CD4-positive, alpha-beta T cell treated with Interleukin-6 for 4 hours (primary cell): ENCODE results near the gene ETFB.

Source experiments
- DNase-seq: peaks from one replicate; pipeline ENCODE4 v3.0.0-alpha.2; 2020; ENCODE audit warnings: mixed read lengths

Gene ETFB

DNA sequence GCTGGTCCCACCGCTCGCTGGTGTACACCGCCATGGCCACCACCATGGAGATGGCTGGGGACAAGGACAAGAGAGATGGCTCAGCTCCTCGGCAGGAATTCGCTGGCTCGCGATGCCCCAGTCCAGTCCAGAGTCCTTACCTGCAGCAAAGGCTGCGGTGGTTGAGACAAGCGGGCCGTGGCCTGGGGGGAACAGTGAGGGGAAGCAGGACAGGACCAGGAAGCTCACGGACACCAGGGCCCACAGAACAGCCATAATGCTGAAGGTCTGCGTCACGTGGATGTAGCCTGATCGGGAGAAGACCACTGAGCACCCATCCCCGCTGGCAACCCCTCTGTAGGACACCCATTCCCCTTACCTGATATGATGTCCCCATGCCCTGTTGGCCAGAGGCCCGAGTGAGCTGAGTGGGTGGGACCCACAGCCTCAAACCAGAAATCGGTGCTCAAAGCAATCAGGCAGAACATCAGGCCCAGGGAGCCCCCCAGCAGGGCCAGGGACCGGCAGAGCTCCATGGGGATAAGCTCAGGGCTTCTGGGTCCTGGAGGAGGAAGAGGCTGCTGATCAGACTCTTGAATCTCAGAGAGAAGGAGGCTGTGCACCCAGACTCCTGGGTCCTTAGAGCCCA is 5.9 kb upstream of the ETFB start:
- DNase-seq: no peak

GRCh38 chr19:51371186-51371690 is 5.0 kb upstream of the ETFB start:
- DNase-seq: no peak

DNA sequence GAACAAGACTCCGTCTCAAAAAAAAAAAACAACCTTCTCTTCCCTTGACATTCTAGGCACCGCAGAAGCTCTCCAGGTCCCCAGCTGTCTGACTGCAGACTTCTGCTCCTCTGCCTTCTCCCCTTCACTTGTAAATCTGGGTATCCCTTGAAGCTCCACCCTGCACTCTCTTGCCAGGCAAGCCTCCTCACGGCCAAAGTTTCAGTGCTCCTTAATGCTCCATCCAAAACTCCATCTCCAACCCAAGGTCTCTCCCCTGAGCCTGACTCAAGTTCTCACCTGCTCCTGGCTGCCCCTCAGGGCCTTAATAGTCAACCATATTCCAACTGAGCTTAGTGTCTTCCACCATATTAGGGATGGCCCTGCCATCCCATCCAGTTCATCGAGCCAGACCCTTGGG is 4.0 kb upstream of the ETFB start:
- no peak for DNase-seq

DNA sequence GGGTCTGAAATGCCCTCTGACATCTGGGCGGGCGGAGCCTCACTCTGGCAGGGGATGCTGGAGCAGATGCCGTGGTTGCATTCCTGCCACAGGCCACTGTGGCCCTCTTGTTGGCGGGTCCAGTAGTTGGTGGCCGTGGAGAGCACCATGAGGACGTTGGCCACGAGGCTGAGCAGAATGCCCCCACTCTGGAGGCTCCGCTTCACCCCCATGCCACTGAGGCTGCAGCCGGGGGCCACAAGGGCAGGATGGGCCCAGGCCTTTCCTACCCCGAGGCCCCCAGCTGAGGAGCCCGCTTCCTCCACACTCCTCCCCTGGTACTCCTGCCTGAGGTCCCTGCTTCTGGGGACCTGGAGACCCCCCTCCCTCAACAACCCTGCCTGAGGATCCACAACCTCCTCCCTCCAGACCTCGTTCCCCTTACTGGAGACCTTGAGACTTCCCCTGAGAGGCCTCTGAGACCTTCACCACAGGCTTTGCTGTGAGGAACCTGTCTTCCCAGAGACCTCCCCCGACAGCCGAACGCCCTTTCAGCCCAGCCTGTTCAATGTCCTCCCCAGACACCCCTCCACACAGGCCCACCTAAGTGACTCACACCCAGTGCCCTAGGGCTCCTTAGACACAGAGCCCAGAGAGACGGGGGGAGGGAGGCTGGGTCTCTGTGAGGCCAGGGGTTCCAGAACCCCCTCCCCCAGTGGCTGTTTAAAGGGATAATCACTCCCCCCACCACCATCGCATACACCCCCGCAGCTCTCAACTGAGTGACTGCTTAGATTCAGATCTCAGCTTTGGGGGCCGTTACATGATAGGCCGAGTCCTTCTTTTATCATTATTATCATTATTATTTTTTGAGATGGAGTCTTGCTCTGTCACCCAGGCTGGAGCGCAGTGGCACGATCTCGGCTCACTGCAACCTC is 2.4 kb upstream of the ETFB start, which contains the start of gene CLDND2:
Gene CLDND2 (minus strand): TSS at position 638 of the 917 bp plus-strand sequence. CDS start 426 bp downstream, at position 212.
- DNase-seq: peak; percentile 14

- peak; percentile 98 for DNase-seq
Observed at GRCh38 chr19:51367565-51368365, 1.6 kb upstream of the ETFB start.

DNA sequence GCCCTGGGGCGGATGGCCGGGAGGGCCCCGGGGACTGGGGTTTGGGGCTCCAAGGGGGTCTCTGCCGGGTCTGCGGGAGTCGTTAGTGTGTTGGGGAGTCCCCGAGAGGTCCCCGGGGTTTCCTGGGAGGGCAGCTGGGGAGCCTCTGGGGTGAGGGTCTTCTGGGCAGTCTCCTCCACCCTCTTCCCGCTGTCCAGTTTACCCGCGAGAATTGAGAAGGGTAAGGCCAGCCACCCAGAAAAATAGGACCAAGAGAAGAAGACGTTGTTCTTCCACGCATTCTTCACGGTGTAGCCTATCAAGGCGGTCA is 1.0 kb upstream of the ETFB start:
- peak; percentile 33 for DNase-seq

DNA sequence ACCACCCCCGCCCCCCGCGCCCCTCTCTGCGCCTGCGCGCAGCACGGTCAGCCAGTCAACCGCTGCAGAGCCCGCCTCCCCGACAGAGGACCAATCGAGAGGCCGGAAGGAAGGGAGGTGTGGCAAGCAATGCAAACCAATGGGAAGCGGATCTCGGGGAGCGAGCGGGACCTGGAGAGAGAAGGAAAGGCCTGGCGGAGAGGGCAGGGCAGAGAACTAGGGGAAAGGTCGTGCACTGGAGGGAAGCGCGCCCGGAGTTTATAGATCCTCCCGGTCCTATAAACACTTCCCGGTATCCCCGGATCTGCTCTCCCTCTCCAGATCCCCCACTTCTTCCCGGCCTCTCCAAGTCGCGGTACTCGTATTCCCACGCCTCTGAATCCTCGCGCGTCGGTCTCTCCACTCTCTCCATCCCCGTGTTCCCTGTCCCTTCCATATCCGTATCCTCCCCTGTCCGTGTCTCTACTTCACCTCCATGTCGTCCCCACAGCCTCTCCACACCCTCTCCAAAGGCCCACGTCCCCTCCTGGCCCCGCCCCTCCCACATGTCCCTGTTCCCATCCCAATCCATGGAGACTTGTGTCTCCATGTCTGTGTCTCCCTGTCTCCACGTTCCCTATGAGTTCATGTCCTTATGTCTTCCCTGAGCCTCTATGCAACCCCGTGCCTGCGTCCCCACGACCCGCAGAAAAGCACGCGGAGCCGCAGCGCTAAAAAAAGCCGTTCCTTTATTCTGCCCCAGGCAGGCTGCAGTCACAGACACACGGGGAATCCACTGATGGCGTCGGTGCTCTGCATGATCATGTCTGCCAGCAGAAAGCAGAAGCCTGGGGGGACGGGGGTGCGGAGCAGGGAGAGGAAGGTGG is 434 bp upstream of the ETFB start:
- DNase-seq: peak; percentile 96

DNA sequence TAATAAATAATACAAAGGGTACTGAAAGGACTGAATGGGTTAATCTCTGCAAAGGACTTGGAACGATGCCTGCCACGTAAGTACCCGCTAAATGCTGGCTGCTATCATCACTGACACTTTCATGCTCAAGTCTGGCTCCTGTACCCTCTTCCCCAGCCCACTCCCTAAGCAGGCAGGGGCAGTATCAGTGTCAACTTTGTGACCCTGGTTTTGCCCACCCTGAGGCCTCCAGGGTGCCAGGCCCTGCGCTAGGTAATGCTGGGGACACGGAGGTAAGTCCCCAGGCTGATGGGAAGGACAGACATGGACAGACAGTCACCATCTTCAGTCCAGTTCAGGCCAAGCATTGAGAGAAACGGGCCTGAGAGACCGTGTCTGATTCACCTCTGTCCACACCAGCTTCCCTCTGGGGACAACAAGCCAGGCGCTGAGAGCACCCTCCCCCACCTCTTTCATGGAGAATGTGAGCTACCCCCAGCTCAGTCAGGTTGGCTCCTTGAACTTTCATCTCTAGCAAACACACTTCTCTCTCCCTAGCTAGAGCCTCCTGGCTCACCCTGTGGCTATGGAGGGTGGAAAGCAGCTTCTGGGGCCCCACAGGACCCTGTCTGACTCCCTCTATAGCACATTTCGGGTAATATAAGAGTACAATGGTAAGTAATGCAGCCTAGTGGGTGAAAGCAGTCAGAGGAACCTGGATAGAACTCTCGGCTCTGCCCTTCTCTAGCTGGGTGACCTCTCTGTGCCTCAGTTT is 800 bp downstream of the ETFB start:
- peak; percentile 13 for DNase-seq

GRCh38 chr19:51364200-51365106 is 1.7 kb downstream of the ETFB start:
- DNase-seq: no peak

GRCh38 chr19:51361239-51361638 is 4.9 kb downstream of the ETFB start:
- no peak for DNase-seq

- no peak for DNase-seq
Observed at GRCh38 chr19:51359294-51359693, 6.9 kb downstream of the ETFB start.

DNA sequence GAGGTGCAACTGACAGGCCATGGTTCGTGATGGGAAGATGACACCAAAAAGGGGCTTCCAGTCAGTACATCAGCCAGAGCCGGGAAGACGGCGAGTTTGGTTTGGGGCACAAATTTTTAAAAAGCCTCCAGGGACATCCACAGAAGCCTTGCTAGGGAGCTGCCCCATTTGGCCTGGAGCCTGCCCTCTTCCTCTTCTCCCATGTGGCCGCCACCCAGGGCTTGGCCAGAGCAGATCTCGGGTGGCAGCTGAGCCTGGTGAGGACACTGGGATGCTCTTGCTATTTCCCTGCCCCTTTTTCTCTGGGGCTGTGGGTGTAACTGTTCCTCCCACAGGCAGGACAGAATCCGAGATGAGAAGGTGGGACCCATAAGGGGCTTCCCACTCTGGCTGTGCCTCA is 8.2 kb downstream of the ETFB start:
- DNase-seq: no peak

- no peak for DNase-seq
Observed at GRCh38 chr19:51356159-51356801, 9.9 kb downstream of the ETFB start.

- DNase-seq: peak; percentile 40
Observed at GRCh38 chr19:51354742-51355148, 11.4 kb downstream of the ETFB start.

DNA sequence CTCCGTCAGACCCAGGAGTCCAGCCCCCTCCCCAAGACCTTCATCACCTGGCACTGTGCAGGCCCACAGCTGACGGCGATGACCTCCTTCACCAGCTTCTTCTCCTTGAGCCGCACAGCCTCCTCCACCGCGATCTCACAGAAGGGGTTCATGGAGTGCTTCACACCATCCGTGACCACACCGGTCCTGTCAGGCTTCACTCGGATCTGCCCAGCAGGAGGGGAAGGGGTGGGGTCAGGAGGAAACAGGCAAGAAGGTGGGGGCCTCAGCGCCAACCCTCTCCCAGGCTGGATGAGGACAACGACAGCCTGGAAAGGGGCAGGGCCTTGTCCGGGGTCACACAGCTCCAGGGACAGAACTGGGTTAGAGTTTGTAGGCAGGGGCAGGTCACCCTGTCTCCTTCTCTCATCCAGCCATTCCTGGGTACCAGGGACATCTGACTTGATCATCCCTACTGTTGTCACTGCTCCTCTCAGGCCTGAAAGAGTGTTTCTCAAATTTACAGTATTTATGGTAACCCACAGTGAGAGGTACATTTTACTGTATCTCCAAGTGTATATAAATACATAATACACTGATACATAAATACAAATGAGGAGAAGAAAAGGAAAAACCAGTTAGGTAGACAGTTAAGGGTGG is 12.0 kb downstream of the ETFB start:
- no peak for DNase-seq

GRCh38 chr19:51352783-51353360 is 13.3 kb downstream of the ETFB start:
- DNase-seq: no peak

DNA sequence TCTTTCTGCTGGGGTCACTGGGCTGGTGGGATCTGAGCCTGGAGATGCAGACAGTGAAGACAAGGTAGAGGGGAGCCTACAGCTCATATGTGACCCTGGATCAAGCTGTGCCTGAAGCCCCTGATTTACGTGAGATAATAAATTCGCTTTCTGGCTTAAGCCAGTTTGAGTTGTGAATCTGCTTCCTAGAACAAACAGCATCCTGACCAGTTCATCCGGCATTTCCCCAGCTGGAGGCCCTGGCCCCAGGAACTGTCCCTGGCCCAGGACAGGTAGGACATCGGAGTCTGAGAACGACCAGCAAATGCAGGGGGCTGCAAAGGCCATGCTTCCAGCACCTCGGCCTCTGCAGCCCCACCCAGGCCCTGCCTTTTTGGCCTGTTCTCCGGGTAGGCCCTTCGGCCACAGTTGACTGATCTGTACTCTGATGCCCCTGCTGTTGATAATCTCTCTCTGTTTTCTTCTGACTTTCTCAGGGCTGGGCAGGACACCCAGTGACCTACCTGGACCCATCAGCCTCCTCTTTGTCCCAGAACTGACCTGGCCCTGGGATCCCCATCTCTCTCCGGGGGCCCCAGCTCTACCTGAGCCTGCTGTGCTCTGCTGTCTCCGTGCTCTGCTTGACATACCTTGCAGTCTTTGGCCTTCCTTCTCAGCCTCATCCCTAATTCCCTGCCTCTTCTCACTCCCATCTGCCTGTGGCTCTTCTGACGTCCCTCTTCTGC is 14.8 kb downstream of the ETFB start:
- DNase-seq: no peak
